Activated T-helper 1 cell treated with anti-CD3 and anti-CD28 coated beads, Interleukin-2, amount 50 U/mL, for 16 hours (primary cell): ENCODE data around the gene SLC48A1.
"Not testable (repeated sequence)": the region's sequence is repeated elsewhere in the genome, so short reads cannot be mapped to it uniquely, and the experiment has no call there.

Experiments used
- DNase-seq, 2 donors: peaks; one replicate each; pipeline ENCODE4 v3.0.0-alpha.2; 2020; ENCODE audit warnings: low read depth in 1 of 2, low spot score in 1 of 2

SLC48A1 gene

DNA sequence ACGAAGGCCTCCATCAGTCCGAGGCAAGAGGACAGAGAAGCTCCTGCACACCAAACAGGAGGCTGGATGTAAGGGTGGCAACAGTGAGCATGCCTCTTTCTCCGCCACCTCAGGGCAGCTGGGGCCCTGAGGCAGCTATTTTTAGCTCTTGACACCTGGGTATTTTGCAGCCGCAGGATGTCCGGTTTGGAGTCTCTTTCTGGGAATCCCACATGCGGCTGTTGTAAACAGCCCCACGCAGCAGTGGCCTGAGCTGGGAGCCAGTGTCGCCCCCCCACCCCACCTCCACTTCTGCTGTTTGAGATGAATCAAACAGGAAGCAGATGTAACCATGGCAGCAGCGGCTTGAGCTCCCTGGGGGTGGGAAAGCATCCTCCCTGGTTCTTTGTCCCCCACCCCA lies 35.0 kb downstream of the SLC48A1 start:
- peak; percentile 37 to 66 for DNase-seq

DNA sequence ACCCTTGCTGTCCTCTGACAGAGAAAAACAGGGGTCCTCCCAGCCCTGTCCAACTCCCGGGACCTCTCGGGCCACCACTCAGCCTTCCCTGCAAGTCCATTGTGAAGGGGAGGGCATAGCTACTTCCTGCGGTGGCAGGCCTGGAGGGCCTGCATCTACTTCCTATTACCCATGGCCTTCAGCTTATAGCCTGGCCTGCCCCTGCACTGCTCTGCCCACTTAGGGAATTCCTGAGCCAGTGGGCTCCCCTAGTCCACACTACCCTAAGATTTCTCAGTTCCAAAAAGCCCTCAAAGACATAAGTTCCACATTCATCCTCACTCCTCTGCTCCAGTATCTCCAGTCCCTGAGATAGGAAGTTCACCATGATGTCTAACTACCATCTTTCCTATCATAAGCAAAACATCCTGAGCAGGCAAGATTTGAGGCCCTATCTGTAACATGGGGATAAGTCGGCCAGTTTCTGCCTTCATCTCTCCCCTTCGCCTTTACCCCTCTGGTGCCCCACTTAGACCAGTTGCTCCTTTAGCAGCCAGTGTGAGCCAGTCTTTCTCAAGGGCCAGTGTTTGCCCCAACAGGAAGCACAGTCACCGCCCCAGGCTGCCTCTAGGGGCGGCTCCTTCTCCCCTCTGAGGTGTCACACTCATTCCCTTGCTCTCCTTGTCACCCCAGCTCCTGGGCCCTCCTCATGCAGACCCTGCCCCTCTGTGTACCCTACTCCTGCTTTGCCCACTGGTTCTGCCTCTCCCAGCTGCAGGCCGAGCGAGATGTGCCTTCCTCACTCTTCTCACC lies 35.7 kb downstream of the SLC48A1 start:
- DNase-seq: no peak

DNA sequence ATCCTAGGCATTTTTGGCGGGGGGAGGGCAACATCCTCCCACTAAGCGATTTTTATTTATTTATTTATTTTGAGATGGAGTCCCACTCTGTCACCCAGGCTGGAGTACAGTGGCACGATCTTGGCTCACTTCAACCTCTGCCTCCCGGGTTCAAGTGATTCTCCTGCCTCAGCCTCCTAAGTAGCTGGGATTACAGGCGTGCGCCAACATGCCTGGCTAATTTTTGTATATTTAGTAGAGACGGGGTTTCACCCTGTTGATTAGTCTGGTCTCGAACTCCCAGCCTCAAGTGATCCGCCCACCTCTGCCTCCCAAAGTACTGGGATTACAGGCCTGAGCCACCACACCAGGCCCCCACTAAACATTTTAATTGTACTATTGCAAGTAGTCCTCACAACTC lies 36.5 kb downstream of the SLC48A1 start:
- DNase-seq: not testable (repeated sequence)

DNA sequence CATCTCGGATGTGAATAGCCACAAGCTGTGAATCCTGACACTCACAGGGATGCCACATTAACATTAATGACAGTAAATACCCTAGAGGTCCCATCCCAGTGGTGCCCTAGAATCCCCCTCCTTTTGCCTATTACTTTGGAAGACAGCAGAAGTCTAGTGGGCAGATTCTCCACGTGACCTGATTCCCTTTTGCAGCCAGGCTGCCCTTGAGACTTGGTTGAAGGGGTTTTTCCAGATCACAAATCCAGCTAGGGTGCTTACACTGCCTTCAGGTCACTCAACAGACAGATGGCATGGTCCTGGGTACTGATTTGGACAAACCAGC lies 38.0 kb downstream of the SLC48A1 start:
- DNase-seq: no peak

DNA sequence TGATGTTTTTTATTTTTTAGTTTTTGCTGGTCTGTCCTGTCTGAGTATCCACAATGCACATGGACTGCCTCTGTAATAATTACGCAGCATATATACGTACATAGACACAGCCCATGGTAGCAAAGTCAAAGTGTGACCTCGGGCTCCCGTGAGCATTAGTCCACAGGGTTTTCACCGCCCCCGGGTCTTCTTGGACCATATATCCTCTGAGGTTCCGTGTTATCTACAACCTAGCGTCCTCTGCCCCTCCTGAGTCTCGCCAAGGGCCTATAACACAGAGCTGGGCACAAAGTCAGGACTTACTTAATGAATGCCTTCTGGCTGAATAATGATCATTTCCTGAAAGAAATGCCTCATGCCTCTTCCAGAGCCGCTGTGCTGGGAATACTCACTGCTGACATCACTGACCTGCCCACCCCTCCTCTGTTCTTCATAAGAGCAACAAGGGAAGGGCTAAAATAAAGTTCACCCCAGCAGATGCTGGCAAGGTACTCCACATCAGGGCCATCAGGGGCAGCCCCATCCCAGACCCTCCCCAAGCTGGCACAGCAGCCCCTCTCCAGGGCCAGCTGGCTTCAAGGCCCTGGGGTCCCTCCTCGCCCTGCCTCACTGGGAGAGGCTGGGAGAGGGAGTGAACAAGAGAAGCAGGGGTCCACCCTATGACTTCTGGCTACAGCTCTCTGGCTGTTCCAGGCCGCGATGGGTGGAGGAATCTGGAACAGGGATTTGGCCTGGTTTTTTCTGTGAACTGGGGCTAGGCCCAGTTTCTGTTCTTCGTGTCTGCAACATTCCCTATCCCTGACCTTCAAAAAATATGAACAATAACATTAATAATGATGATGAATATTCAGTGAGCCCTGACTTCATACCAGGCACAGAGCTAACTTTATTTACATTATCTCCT lies 38.8 kb downstream of the SLC48A1 start:
- no peak for DNase-seq

DNA sequence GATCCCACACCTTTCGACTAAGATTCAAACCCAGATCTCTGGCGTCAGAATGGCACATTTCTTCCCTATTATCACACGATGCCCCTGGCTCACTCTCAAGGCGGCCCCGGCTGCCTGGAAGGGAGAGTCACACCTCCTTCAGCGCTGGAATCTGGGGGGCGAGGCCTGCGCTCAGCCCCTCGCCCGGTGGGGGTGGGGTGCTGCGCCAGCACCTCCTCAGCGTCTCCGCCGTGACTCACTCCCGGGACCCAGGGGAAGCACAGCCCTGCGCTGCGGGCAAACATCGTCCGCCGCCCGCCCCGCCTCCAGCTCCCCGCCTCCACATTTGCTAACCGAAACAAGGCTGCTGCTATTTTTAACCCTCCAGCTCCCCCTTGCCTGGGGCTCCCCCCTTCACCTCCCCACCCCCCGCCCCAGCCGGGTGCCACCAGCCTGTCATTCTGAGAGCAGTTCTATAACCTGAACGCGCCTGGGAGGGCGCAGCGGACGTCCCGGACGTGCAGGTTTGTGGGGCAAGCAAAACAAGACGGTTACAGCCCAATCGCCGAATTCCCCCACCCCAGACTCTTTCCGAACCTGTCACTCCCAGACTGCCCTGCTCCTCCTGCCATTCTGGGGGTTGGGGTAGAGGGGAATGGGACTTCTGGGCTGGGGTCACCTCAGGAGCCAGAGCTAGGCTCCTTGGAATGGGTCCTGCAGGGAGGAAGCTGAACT lies 39.9 kb downstream of the SLC48A1 start:
- peak; percentile 80 to 87 for DNase-seq

DNA sequence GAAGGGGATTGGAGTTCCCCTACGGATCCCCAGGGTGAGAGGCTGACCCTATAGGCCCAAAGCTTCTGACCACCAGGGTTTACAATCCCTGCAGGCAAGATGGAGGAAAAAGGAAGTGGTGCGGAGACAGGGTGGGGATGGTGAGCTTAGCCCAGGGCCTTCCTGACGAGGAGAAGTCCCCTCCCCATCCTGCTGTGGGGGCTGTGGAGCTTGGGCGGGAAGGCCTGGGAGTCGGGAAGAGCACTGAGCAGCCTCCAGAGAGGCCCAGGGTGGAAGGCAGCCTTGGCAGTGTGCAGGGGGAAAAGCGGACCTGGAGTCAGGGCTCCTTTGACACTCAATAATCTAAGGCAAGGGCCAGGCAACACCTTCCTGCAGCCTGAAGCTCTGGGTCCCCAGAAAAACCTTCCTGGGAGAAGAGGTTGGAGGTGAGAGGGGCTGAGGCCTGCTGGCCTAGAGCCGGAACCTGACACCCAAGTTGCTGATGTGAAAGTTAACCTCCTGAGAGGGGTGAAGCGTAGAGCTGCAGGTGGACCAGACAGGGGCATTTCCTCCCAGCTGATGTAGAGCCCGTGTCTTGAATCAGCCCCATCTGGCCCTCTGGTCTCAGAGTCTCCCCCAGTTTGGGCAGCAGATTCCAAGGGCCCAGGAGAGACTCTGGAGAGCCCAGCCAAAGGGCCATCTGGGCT lies 40.6 kb downstream of the SLC48A1 start:
- DNase-seq: no peak

DNA sequence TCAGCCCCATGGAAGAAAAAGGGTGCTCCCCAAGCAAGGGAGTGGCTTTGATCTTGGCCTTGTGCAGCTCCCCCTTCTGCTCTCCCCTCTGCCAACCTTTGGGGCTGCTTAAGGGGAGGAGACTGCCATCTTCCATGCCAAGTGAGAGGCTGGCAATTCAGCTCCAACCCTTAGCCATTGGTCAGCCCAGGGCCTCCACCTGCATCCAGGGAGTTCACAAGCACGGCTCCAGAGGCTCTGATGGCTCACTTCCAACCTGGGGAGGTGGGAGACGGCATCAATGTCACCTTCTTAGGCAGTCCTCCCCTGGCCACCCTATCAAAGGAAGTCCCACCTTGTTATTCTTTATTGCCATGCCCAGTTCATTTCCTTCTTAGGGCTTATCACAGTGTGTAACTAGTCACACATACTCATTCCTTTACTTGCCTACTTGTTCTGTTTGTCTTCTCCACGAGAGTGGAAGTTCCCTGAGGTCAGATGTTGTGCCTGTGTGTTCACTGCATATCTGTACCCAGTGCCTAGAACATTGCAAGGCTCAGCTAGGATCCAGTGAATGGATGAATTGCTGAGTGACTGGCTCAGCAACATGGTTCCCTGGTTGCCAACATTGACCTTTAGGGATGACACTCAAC lies 41.6 kb downstream of the SLC48A1 start:
- no peak for DNase-seq

DNA sequence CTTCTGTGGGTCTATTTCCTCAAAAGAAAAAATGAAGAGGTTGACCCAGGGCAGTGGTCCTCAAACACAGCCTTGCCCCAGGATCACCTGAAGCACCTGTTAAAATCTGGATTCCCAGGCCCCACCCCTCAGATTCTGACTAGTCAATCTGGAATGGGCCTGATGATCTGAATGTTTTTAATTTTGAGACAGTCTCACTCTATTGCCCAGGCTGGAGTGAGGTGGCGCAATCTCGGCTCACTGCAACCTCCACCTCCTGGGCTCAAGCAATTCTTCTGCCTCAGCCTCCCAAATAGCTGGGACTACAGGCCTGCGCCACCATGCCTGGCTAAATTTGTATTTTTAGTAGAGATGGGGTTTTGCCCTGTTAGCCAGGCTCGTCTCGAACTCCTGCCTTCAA lies 42.4 kb downstream of the SLC48A1 start:
- DNase-seq: not testable (repeated sequence)

DNA sequence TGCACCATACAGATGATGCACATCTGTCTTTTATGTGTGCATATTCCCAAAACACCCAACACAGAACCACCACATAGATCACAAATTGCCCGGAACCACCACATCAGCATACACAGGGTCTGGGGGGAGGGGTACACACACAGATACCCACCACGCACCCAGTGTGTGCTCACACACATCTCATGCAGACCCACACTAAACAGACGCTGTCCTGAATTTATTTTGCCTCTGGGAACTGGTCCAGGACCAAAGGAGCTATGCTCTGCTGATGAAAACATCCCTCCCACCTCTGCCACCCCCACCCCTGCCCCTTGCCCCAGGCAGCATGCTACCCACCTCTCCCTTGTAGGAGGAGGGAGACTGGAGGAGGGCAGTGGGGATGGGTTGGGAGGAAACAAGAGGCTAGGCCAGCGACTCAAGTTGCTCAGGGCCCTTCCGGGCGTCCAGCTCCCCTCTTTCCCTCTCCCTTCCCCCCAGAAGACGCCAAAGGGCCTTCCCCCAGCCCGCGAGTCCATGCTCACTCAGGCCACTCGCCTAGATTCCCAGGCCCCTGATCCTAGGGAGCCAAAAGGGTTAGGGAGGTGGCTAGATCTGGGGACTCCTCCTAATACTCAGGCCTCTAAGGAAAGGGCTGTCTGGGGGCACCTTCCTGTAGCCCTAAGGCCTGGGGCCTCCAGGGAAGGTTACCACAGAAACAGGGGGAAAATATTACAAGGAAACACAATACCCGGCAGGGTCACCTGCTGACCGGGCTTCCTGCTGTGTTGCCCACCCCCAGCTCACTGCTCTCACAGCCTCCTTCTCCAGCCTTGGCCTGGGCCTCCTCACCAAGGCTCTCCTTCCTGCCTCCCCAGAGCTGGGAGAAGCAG lies 43.6 kb downstream of the SLC48A1 start:
- DNase-seq: no peak

DNA sequence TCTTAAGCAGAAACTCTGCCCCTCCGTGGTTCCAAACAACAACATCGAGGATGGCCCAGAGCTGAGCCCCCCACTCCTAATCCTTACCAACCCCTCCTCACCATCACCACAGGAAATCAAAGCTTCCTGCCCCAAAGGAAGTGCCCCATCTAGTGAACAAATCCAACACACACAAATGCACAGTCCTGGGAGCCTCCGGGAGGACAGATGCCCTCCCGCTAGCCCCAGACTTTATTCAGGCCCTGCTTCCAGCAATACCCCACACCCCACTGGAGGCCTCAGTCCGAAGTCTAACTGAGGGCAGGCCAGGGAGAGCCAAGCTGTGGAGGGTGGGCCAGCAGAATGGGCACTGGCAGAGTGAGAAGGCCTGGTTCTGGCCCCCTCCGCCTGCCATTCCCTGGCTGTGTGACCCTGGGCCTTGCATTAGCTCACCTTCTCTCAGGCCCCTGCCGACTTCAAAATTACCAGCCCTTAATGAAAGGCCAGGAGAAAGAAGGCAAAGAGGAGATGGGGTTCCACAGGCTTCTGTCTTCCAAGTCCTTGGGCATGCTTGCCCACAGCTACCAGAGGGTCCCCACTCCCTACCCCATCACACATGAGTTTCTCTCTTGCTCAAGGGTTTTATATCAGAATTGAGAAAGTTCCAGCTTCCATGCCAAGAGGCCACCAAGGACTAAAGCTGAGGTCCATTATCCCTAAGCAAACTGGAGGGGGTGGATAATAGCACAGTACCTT lies 44.4 kb downstream of the SLC48A1 start:
- DNase-seq: no peak

DNA sequence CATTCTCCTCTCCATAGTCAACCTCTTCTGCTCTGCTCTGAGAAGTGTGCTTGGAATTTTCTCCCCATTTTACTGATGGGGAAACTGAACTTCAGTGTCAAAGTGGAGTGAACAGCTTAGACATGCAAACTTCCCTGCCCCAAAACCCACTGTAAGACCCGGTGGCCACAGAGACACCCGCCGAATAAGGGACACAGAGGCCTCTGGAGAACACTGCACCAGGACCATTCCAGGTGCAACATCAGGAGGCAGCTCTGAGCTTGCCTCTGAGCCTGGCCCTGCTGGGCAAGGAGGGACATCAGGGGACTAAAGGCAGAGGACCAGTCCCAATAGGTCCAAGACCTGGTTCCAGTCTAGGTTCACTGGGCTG lies 45.0 kb downstream of the SLC48A1 start:
- no peak for DNase-seq

DNA sequence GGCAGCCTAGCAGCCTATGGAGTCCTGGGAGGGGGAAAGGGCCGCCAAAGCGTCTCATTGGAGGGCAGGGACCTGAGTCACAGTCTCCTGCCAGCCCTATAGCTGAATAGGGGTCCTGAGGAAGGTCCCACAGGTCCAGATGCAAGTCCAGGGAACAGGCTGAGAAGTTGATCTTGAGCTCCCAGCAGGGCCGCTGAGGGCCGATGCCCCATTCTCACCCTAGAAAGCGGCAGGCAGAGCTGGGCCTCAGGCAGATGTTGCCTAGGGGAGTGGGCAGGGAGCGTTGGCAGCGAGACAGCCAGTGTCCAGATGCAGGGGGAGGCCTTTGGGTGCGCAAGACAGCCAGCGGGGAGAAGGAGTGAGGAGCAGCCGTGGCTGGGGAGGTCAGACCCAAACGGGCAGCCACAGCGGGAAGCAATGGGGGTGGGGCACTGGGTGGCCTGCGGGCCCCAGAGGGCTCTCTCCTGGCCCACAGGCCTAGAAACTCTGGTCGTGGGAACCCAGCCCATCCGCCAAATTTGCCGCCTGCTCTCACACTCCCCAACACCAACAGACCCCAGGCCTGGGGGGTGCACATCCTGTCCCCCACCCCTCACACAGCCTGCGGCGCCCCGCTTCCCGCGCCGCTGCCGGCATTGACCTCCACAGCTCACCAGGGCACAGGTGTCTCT lies 45.6 kb downstream of the SLC48A1 start:
- no peak for DNase-seq

DNA sequence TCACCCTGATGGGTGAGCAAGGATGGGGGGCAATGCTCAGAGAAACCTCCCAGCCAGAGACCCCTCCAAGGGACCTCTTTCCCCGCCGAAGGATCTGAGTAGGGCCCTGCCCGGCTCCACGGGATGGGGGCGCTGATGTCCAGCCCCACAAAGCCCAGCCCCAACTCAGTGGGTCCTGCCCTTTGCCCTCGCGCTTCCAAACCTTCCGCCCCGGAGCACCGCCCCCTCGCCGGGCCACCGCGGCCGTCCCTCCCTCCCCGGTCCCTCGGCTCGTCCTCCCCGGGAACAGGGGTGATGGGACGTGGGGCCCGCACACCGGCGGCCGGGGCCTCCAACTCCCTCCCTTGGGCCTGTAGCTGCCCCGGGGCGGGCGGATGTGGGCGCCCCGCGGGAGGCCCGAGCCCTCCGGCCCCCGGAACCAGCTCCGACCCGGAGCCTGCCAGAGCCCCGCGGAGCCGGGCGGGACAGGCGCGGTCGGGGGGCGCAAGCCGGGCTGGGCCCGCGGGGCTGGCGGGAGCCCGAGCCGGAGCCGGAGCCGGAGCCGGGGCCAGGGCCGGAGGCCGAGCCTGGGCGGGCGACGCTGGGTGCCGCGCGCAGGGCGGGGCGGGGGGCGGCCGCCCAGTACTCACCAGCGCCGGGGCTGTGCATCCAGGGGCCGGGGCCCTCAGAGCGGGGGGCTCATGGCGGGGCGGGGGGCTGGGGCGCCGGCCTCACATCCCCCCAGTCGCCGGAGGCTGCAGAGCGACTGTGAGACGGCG lies 46.3 kb downstream of the SLC48A1 start:
- no peak for DNase-seq

DNA sequence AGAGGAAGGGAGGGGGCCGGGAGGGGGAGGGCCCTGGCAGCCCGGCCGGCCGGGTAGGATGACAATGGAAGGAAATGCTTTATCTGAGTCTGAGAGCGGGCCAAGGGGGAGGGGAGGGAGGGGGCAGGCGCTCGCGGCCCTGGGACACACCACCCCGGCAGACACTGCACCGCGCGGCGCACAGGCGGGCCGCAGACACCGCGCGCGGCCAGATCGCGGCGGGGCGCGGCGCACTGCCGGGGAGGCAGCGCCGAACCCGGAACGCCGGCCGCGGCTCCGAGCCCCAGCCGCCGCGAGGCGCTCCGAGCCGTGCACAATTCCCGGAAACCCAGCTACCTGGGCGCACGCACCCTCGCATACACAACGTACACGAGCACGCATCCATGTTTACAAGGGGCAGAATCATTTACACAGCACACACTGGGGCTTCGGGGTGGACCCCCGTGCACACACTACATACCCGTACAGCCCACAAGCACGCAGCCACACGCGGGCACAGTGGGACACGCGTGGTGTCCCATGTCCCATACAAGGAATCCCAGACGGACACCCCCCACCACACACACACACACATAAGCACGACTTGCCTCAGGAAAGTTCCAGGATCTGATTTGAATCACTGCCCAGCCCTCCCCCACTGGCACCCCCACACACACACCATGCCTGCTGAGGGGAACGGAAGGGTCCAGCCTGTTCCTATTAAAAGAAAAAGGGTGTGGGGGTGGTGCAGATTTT lies 47.0 kb downstream of the SLC48A1 start, which contains the start of gene HDAC7:
TSS of gene HDAC7 (minus strand) at position 8 of the 735 bp plus-strand sequence. CDS start 118 bp downstream, outside the sequence.
- DNase-seq: peak; percentile 39 to 63

DNA sequence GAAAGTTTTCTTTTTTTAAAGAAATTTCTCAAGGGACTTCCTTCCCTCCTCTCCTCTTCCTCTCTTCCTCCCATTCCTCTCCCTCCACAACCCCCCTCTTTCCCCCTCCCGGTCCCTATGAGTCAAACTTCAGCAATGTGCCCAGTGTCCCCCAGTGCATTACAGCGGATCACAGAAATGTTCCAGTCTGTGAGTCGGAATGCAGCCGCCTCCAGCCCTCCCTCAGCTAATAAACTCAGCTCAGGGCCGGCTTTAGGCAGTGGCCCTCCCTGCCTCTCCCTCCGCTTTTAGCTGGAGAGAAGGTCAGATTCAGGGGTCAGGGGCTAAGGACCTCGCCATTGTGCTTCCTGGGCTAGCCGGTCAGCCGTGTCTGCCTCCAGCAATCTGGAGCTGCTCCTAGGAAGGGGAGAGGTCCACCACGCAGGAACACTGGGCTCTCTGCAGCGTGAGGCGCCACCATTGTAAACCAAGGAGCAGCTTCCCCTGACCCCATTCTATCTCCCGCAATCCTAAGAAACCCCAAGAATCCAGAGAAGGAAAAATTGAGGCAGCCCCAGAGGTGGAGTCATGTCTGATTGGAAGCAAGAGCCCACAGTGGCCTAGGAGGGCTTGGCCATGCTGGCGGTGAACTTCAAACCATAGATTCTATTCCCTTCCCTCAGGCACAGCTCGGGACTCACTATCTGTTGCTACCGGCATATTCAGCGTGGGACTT lies 47.8 kb downstream of the SLC48A1 start:
- DNase-seq: no peak
